ENCODE data around the gene MLH1. TPM values are rescaled to one million over a fixed set of nuclear protein-coding genes. Genes with fewer than 3 reads are reported as not detected.

MLH1 gene
- total RNA-seq, 1 donor from 2014 or later = 61.6 TPM

- Histone ChIP-seq H3K27ac (no peak overlapping the region), H3K9me3 (no peaks in the 10 kb centered on the region), H3K36me3 (peaks cover 0 to 55% of the 10 kb centered on the region in 2 donors), H3K27me3 (no peaks in the 10 kb centered on the region), H3K4me3 (no peak overlapping the region), H3K4me1 (peaks cover 12% of the 10 kb centered on the region)
- TF ChIP-seq POLR2AphosphoS5 (IDR thresholded peaks at IDR 0.05; ENCODE audit: insufficient read depth in 1 of 2, low read depth in 1 of 2) (no peak), POLR2A (IDR thresholded peaks at IDR 0.05) (no peak)
- TF ChIP-seq, protein P1, sequence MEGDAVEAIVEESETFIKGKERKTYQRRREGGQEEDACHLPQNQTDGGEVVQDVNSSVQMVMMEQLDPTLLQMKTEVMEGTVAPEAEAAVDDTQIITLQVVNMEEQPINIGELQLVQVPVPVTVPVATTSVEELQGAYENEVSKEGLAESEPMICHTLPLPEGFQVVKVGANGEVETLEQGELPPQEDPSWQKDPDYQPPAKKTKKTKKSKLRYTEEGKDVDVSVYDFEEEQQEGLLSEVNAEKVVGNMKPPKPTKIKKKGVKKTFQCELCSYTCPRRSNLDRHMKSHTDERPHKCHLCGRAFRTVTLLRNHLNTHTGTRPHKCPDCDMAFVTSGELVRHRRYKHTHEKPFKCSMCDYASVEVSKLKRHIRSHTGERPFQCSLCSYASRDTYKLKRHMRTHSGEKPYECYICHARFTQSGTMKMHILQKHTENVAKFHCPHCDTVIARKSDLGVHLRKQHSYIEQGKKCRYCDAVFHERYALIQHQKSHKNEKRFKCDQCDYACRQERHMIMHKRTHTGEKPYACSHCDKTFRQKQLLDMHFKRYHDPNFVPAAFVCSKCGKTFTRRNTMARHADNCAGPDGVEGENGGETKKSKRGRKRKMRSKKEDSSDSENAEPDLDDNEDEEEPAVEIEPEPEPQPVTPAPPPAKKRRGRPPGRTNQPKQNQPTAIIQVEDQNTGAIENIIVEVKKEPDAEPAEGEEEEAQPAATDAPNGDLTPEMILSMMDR (IDR thresholded peaks at IDR 0.05) = no peak
- DNase-seq (ENCODE audit: extremely low spot score in 2 of 2) = no peak
- intact Hi-C loops (cut with DNase I) = loop anchor here (10.0 kb wide), 1 partner anchor 189 kb away; no protein-coding TSS in a partner anchor
Measured at GRCh38 chr3:37025561-37026335, 32.4 kb downstream of the MLH1 start.

GRCh38 chr3:37026851-37027250 is 33.5 kb downstream of the MLH1 start:
- intact Hi-C loops (cut with DNase I) = loop anchor here (10.0 kb wide), 1 partner anchor 188 kb away; no protein-coding TSS in a partner anchor
- TF ChIP-seq POLR2A (IDR thresholded peaks at IDR 0.05) (no peak), POLR2AphosphoS5 (IDR thresholded peaks at IDR 0.05; ENCODE audit: insufficient read depth in 1 of 2, low read depth in 1 of 2) (no peak)
- TF ChIP-seq, protein P1 (IDR thresholded peaks at IDR 0.05) = no peak

GRCh38 chr3:37028329-37028728 is 35.0 kb downstream of the MLH1 start:
- peaks cover 0 to 37% of the 10 kb centered on the region in 2 donors for H3K36me3 ChIP-seq
- no peaks in the 10 kb centered on the region for H3K27me3 ChIP-seq
- no peak overlapping the region for H3K27ac ChIP-seq
- no peak for DNase-seq (ENCODE audit: extremely low spot score in 2 of 2)
- no peak for TF ChIP-seq POLR2AphosphoS5 (IDR thresholded peaks at IDR 0.05; ENCODE audit: insufficient read depth in 1 of 2, low read depth in 1 of 2)
- TF ChIP-seq, protein P1 (IDR thresholded peaks at IDR 0.05) = no peak
- TF ChIP-seq POLR2A (IDR thresholded peaks at IDR 0.05) = no peak
- H3K9me3 ChIP-seq = no peaks in the 10 kb centered on the region
- H3K4me3 ChIP-seq = no peak overlapping the region
- peaks cover 15% of the 10 kb centered on the region for H3K4me1 ChIP-seq
- intact Hi-C loops (cut with DNase I) = loop anchor here (10.0 kb wide), 1 partner anchor 186 kb away; no protein-coding TSS in a partner anchor

More at GRCh38 chr3:37026851-37027250, 33.5 kb downstream of the MLH1 start:
- Histone ChIP-seq H3K27ac (no peak overlapping the region), H3K9me3 (no peaks in the 10 kb centered on the region), H3K27me3 (no peaks in the 10 kb centered on the region), H3K4me1 (peaks cover 15% of the 10 kb centered on the region), H3K4me3 (no peak overlapping the region), H3K36me3 (peaks cover 0 to 47% of the 10 kb centered on the region in 2 donors)
- no peak for DNase-seq (ENCODE audit: extremely low spot score in 2 of 2)

DNA sequence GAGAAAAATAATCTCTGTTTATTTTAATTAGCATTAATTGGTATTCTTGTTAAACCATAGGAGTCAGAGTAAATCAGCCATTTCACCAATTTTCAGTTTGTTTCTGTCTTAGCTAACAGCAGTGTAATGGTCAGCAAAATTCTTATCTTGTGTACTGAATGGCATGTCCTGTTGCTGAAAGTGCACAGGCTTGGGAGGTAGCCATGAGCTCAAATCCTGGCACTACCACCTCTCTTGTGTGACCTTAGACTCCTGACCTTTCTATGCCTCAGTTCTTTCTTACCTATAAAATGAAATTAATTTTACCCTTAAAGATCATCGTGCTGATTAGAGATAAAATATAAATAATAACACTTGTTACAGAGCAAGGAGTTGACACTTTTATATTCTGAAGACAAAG is 35.8 kb downstream of the MLH1 start:
- intact Hi-C loops (cut with DNase I) = loop anchor here (10.0 kb wide), 1 partner anchor 186 kb away; no protein-coding TSS in a partner anchor
- Histone ChIP-seq H3K36me3 (peaks cover 0 to 37% of the 10 kb centered on the region in 2 donors), H3K27ac (no peak overlapping the region), H3K4me1 (peaks cover 15% of the 10 kb centered on the region), H3K9me3 (no peaks in the 10 kb centered on the region), H3K27me3 (no peaks in the 10 kb centered on the region), H3K4me3 (no peak overlapping the region)
- TF ChIP-seq POLR2A (IDR thresholded peaks at IDR 0.05) (no peak), POLR2AphosphoS5 (IDR thresholded peaks at IDR 0.05; ENCODE audit: insufficient read depth in 1 of 2, low read depth in 1 of 2) (no peak)
- TF ChIP-seq, protein P1 (IDR thresholded peaks at IDR 0.05) = no peak
- DNase-seq (ENCODE audit: extremely low spot score in 2 of 2) = no peak
